SK-N-SH (cell line): ENCODE measurements around the gene DCP2. TPM values are rescaled to one million over a fixed set of nuclear protein-coding genes. Genes with fewer than 3 reads are reported as not detected.

Experiments
- CTCF ChIA-PET: fragments of 300-600, 350-600 bp; formaldehyde crosslinking; extraction: SDS; loops from one replicate; lab custom pipeline; 2021; lab: Yijun Ruan, JAX
- POLR2A ChIA-PET: fragments of 350-600 bp; sonication (Branson Sonifier 250); formaldehyde crosslinking; extraction: SDS; loops from one replicate; lab custom pipeline; 2020; ENCODE audit warnings: antibody characterized with exemption, inconsistent platforms; lab: Yijun Ruan, JAX
- DNase-seq: peaks from one replicate; pipeline ENCODE4 v3.0.0; 2012
- H2AFZ ChIP-seq: fragments of 200-600 bp; sonication (generic); 2 replicates; pipeline ENCODE4 v1.8.1; 2016; ENCODE audit warnings: antibody characterized with exemption, mild to moderate bottlenecking, low read depth
- H3F3A ChIP-seq: fragments of 200-600 bp; sonication (generic); replicated peaks from 2 replicates; pipeline ENCODE3; 2016; ENCODE audit warnings: antibody characterized with exemption, mild to moderate bottlenecking; ENCODE audit not compliant: insufficient read depth
- H3K27ac ChIP-seq, 2 experiments: fragments of 200-500 bp in 1 of 2; fragments of 200-600 bp in 1 of 2; sonication (Bioruptor generic) in 1 of 2; sonication (generic), shearing (Covaris generic) in 1 of 2; 2 replicates each; pipeline versions ENCODE4 v1.5.1 to v1.6.1; 2014 to 2016; ENCODE audit warnings: low read depth in 2 of 2, inconsistent platforms in 1 of 2, low read length in 1 of 2, mild to moderate bottlenecking in 1 of 2, mixed read lengths in 1 of 2
- H3K27me3 ChIP-seq: fragments of 200-600 bp; sonication (generic), shearing (Covaris generic); 2 replicates; pipeline ENCODE4 v1.6.1; 2016; ENCODE audit warnings: mixed run types; ENCODE audit not compliant: insufficient read depth
- H3K36me3 ChIP-seq, 2 experiments: fragments of 200-500 bp in 1 of 2; fragments of 200-600 bp in 1 of 2; sonication (Bioruptor generic) in 1 of 2; sonication (generic) in 1 of 2; replicated peaks in 1 of 2; 2 replicates each; pipeline versions ENCODE3 to v1.5.1; 2014 to 2016; ENCODE audit warnings: low read length in 1 of 2, mild to moderate bottlenecking in 1 of 2; ENCODE audit not compliant: insufficient read depth in 2 of 2, control insufficient read depth in 1 of 2
- H3K4me1 ChIP-seq, 2 experiments: fragments of 200-500 bp in 1 of 2; fragments of 200-600 bp in 1 of 2; sonication (Bioruptor generic) in 1 of 2; sonication (generic), shearing (Covaris generic) in 1 of 2; 2 replicates each; pipeline versions ENCODE4 v1.5.1 to v1.6.1; 2014 to 2016; ENCODE audit warnings: low read depth in 1 of 2, low read length in 1 of 2, mixed run types in 1 of 2; ENCODE audit not compliant: insufficient read depth in 2 of 2, control insufficient read depth in 1 of 2
- H3K4me2 ChIP-seq: fragments of 200-600 bp; sonication (generic), shearing (Covaris generic); 2 replicates; pipeline ENCODE4 v1.6.1; 2017; ENCODE audit warnings: mixed run types
- H3K4me3 ChIP-seq, 2 experiments: fragments of 200-500 bp in 1 of 2; fragments of 200-600 bp in 1 of 2; sonication (Bioruptor generic) in 1 of 2; sonication (generic), shearing (Covaris generic) in 1 of 2; 2 replicates each; pipeline versions ENCODE4 v1.5.1 to v1.8.1; 2014 to 2016; ENCODE audit warnings: low read depth in 2 of 2, inconsistent platforms in 1 of 2, low read length in 1 of 2, mild to moderate bottlenecking in 1 of 2, mixed read lengths in 1 of 2, moderate library complexity in 1 of 2
- H3K79me2 ChIP-seq: fragments of 200-600 bp; sonication (generic); 2 replicates; pipeline ENCODE4 v1.8.1; 2017; ENCODE audit warnings: mild to moderate bottlenecking; ENCODE audit not compliant: insufficient read depth
- H3K9ac ChIP-seq: fragments of 200-600 bp; sonication (generic); 2 replicates; pipeline ENCODE4 v1.6.1; 2017; ENCODE audit warnings: mixed run types
- H3K9me2 ChIP-seq: fragments of 200-600 bp; sonication (generic); 2 replicates; pipeline ENCODE4 v1.6.1; 2017; ENCODE audit warnings: mixed run types
- H3K9me3 ChIP-seq: fragments of 200-600 bp; sonication (generic); 2 replicates; pipeline ENCODE4 v1.6.1; 2017; ENCODE audit warnings: mixed run types, mild to moderate bottlenecking, moderate library complexity
- H4K20me1 ChIP-seq: fragments of 200-600 bp; sonication (generic); 2 replicates; pipeline ENCODE4 v1.6.1; 2017; ENCODE audit warnings: mild to moderate bottlenecking, mixed run types; ENCODE audit not compliant: insufficient read depth
- CHD2 ChIP-seq: fragments of 150-350 bp; IDR thresholded peaks from 2 replicates; pipeline ENCODE4 v1.6.1; 2018; ENCODE audit warnings: low read length; ENCODE audit not compliant: partially characterized antibody
- ELF1 ChIP-seq: IDR thresholded peaks from 2 replicates; pipeline ENCODE4 v1.4.0; 2012
- EP300 ChIP-seq, 2 experiments: IDR thresholded peaks; 2 replicates each; pipeline versions ENCODE4 v1.4.0 to v1.6.1; 2012; ENCODE audit warnings: borderline replicate concordance in 1 of 2, low read depth in 1 of 2, low read length in 1 of 2
- EZH2phosphoT487 ChIP-seq: fragments of 200-600 bp; sonication (generic); IDR thresholded peaks from 2 replicates; pipeline ENCODE4 v1.6.1; 2017; ENCODE audit warnings: low read depth, mixed run types, mild to moderate bottlenecking, antibody characterized with exemption, moderate library complexity, borderline replicate concordance
- FOSL2 ChIP-seq: IDR thresholded peaks from 2 replicates; pipeline ENCODE4 v1.4.0; 2012; ENCODE audit warnings: low read depth, mild to moderate bottlenecking, moderate library complexity, borderline replicate concordance
- FOXJ3 ChIP-seq: sonication (generic); formaldehyde crosslinking; IDR thresholded peaks from 2 replicates; pipeline ENCODE4 v1.5.1; 2020; ENCODE audit warnings: mild to moderate bottlenecking, missing genetic modification reagents
- FOXM1 ChIP-seq: IDR thresholded peaks from 2 replicates; pipeline ENCODE4 v1.4.0; 2012; ENCODE audit warnings: low read depth, mild to moderate bottlenecking
- GATA2 ChIP-seq: sonication (generic); formaldehyde crosslinking; IDR thresholded peaks from 2 replicates; pipeline ENCODE4 v1.5.0; 2020; ENCODE audit warnings: mild to moderate bottlenecking, missing genetic modification reagents
- JUND ChIP-seq: IDR thresholded peaks from 2 replicates; pipeline ENCODE4 v1.4.0; 2012
- MAX ChIP-seq: IDR thresholded peaks from 2 replicates; pipeline ENCODE4 v1.4.0; 2012; ENCODE audit warnings: low read depth
- NFIC ChIP-seq: IDR thresholded peaks from 2 replicates; pipeline ENCODE4 v1.4.0; 2012; ENCODE audit warnings: borderline replicate concordance
- NRF1 ChIP-seq: IDR thresholded peaks from 2 replicates; pipeline ENCODE4 v1.6.1; 2012; ENCODE audit warnings: low read depth, mild to moderate bottlenecking, low read length
- RCOR1 ChIP-seq: fragments of 150-350 bp; IDR thresholded peaks from 2 replicates; pipeline ENCODE4 v1.6.1; 2017; ENCODE audit warnings: antibody characterized with exemption, low read length
- TAF1 ChIP-seq: IDR thresholded peaks from 2 replicates; pipeline ENCODE4 v1.6.1; 2012; ENCODE audit warnings: low read depth, mild to moderate bottlenecking, low read length, moderate library complexity, borderline replicate concordance
- TCF12 ChIP-seq: IDR thresholded peaks from 2 replicates; pipeline ENCODE4 v1.4.0; 2012
- USF1 ChIP-seq: IDR thresholded peaks from 2 replicates; pipeline ENCODE4 v1.4.0; 2012; ENCODE audit warnings: low read depth, borderline replicate concordance
- YY1 ChIP-seq: IDR thresholded peaks from 2 replicates; pipeline ENCODE4 v1.4.0; 2012; ENCODE audit warnings: low read depth, mild to moderate bottlenecking
- WGBS: methylation state at CpG from one replicate; pipeline ENCODE4 v1.1.6; 2017; ENCODE audit warnings: low lambda C conversion rate; 5-methylcytosine and 5-hydroxymethylcytosine counted together
- polyA plus RNA-seq, 3 experiments: library from polyadenylated mRNA; depleted of rRNA; stranded (reverse); fragments of >200 nt; gene quantifications; 2 replicates each; pipeline ENCODE4 v1.2.3, GENCODE V29; 2012

The DCP2 gene
- polyA plus RNA-seq, 1 of the 3 experiments (the other 2 are of a cell fraction), result 6.0 TPM

GRCh38 chr5:113058269-113058668 lies 81.7 kb downstream of the DCP2 start:
- H3K36me3 ChIP-seq, result no peaks in the 10 kb centered on the region
- H3K79me2 ChIP-seq, result no peaks in the 10 kb centered on the region
- H3K9me2 ChIP-seq, result no peaks in the 10 kb centered on the region
- CTCF ChIA-PET, result interaction anchor here (1.0 to 2.1 kb wide), 9 partner anchors 14 to 554 kb away, joined by 3 to 6 read pairs (median 3); no protein-coding TSS in a partner anchor
- H3K4me1 ChIP-seq, result peaks cover 18 to 61% of the 10 kb centered on the region in 2 experiments
- H2AFZ ChIP-seq, result no peak overlapping the region
- H3K27ac ChIP-seq, result peak overlapping the region in 1 of 2 experiments; percentile 98; a peak in 2 of 4 replicates
- no peaks in the 10 kb centered on the region for H3K9me3 ChIP-seq
- 100% methylated on average over 2 of the region's 5 CpGs for WGBS
- no peak overlapping the region for H3K9ac ChIP-seq
- no peak for DNase-seq
- H3K27me3 ChIP-seq, result no peaks in the 10 kb centered on the region
- H4K20me1 ChIP-seq, result no peaks in the 10 kb centered on the region
- TF ChIP-seq GATA2 (CRISPR knock-in tag) (no peak), FOSL2 (no peak)
- no peak overlapping the region for H3K4me3 ChIP-seq
- POLR2A ChIA-PET, result interaction anchor here (1.1 to 1.9 kb wide), 2 partner anchors 30 to 61 kb away, joined by 3 to 11 read pairs; no protein-coding TSS in a partner anchor
- no peak overlapping the region for H3K4me2 ChIP-seq
- no peaks in the 10 kb centered on the region for H3F3A ChIP-seq

- peak; percentile 65 for DNase-seq
- Histone ChIP-seq H2AFZ (peak overlapping the region; percentile 24; the same call in 1 of the 2 replicates), H3F3A (no peaks in the 10 kb centered on the region), H3K9ac (peak overlapping the region; percentile 24; the same call in 1 of the 2 replicates), H3K4me3 (no peak overlapping the region; a peak in 1 of 4 replicates), H3K27ac (peak overlapping the region; percentile 55 to 98), H3K9me2 (no peaks in the 10 kb centered on the region), H3K9me3 (no peaks in the 10 kb centered on the region), H3K27me3 (no peaks in the 10 kb centered on the region), H4K20me1 (no peaks in the 10 kb centered on the region), H3K4me1 (peaks cover 18 to 63% of the 10 kb centered on the region in 2 experiments), H3K79me2 (no peaks in the 10 kb centered on the region), H3K36me3 (no peaks in the 10 kb centered on the region), H3K4me2 (peak overlapping the region; percentile 36; the same call in 1 of the 2 replicates)
- POLR2A ChIA-PET, result interaction anchor here (0.7 to 1.9 kb wide), 8 partner anchors 23 to 236 kb away, joined by 3 to 11 read pairs (median 3); no protein-coding TSS in a partner anchor
- WGBS, result 68% methylated on average over 6 of the region's 6 CpGs
- CTCF ChIA-PET, result interaction anchor here (0.6 to 2.1 kb wide), 15 partner anchors 10 to 553 kb away, joined by 3 to 10 read pairs (median 4); no protein-coding TSS in a partner anchor
- TF ChIP-seq CHD2 (no peak), ELF1 (no peak), EP300 (IDR thresholded peaks at IDR 0.05; ENCODE audit: borderline replicate concordance in 1 of 2, low read depth in 1 of 2, low read length in 1 of 2) (no peak), NFIC (no peak), USF1 (no peak), FOXJ3 (CRISPR knock-in tag) (no peak), RCOR1 (no peak), YY1 (no peak), NRF1 (no peak), TAF1 (no peak), EZH2phosphoT487 (no peak), MAX (no peak), FOXM1 (no peak), TCF12 (no peak), JUND (no peak)
These were observed 82.2 kb downstream of the DCP2 start for GRCh38 chr5:113058706-113059226.
